GM18868 (cell line): ENCODE data around the gene APOBEC2.

Experiments
- ATAC-seq: cut with Tn5 transposase; IDR thresholded peaks from one replicate; pipeline ENCODE4 v1.9.1; 2021; ENCODE audit warnings: mild to moderate bottlenecking, moderate library complexity; ENCODE audit not compliant: unreplicated experiment

APOBEC2 gene

GRCh38 chr6:41037107-41037900 is 15.7 kb upstream of the APOBEC2 start:
- no peak for ATAC-seq

GRCh38 chr6:41038205-41038604 is 14.8 kb upstream of the APOBEC2 start:
- no peak for ATAC-seq

GRCh38 chr6:41039060-41039998 is 13.7 kb upstream of the APOBEC2 start, which contains the start of gene UNC5CL:
Gene UNC5CL (minus strand): TSS chr6:41039221. CDS start chr6:41035074, 4,147 bp downstream.
- no peak for ATAC-seq

DNA sequence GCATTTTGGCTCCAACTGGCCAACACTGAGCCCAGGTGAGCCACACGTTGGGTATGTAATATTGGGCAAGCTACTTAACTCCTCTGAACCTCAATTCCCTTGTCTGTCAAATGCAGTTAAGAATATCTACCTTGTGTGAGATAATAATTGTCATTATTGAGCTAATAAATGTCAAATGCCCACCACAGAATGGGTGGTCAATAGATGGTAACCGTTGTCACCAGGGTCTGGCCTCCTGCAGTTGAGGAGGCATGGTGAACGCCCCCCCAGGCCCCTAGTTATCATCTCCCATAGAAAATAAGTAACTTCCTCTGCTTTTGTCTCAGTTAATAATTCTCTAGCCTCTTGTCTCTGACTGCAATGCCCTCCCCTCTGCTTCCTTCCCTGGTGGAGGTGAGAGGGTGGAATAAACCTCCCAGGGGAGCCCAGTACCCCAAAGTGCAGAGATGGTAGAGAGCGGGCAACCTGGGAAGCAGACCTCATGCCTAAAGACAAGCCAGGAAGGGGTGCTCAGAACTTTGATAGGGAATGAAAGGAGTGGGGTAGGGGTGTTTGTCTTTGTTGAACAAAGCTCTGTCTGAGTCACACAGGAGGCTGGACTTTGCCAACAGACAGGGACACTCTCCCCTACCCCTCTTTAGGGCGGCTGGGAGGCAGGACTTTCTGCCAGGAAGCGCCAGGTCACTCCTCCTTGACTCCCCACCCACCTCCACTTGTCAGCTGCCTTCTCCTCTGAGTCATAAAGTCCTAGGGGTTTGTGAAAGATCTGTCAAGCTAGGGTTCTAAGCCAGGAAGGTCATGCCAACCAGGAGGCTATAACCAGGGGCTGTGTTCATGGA is 12.7 kb upstream of the APOBEC2 start:
- ATAC-seq, result no peak

DNA sequence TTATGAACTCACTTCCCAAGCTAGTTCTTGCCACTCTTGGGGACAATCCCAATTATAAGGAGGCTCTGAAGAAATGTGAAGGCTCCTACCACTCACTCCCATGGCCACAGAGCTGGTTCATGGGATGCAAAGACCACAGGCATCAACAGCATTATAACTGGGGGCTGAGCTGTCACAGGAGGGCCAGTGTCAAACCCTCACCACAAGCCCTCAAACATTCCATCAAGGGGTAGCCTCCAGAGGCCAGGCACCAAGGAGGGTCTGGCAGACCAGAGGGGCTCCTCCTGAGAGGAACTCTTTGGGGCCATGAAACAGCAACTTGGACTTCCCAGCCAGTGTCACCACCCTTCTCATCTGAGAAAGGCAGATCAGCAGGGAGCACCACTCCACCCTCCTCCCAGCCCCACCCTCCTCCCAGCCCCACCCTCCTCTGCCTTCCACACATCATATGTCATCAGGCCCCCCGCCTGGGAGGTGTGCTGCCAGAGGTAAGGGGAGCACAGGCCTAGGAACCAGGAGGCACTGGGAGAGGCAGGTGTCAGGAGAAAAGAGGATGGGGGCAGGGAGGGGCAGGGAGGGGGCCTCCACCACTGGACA is 12.0 kb upstream of the APOBEC2 start:
- no peak for ATAC-seq

DNA sequence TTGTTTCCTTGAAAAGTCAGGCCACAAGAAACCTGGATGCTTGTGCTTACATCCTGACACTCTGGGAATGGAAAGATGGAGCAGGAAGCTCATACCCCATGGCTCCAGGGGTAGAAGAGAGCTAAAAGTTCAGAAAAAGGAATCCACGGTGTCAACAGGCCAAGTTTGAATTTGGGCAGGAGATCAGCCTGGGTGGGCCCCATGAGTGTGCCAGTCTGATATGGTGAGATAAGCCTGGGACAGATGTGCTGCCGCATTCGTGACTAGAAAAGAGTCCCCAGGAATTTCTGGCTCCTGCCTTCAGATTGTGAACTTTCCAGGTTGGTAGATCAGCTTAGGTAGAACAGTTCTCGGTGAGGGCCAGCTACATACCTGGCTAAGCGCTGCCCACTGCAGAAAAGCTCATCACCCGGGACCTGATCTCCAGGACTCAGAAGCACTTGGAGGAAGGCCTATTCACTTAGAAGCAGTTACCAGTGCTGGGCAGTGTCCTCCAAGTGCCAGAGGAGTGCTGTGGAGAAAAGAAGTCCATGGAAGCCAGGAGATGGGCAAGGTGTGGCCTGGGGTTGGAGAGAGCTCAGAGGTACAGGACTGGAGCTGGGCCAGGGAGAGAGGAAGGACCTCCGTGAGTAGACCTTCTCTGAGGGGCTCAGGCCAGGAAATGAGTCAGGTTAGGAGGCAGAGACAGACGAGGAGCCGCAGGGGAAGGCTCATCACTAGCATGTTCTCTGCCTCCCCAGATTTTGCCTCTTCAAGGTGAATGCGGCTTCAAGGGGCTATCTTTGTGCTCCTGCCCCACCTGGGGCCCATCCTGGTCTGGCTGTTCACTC is 10.6 kb upstream of the APOBEC2 start, which contains the start of gene TSPO2:
Gene TSPO2, plus strand, starts transcription at position 242 of the 830 bp plus-strand sequence. Its CDS starts 519 bp downstream, at position 761.
- no peak for ATAC-seq

DNA sequence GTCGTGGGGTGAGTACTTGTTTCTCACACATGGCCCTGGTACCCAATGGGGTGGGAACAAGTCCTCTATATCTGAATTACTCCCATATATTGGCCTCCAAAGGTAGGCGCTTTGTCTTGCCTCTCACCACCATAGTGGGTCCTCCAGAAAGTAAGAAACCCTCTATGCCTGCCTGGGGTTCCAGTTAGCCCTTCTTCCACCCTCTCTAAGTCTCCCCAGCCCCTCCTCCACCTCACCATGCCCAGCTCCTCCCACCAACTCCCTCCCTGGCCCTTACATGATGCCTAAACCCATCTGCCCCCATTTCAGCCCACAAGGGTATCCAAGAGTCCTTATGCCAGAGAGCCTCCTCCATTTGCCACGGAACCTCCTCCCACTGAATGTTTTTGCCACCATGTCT is 9.9 kb upstream of the APOBEC2 start:
- ATAC-seq, result no peak

GRCh38 chr6:41045664-41046063 is 7.3 kb upstream of the APOBEC2 start:
- ATAC-seq, result no peak

DNA sequence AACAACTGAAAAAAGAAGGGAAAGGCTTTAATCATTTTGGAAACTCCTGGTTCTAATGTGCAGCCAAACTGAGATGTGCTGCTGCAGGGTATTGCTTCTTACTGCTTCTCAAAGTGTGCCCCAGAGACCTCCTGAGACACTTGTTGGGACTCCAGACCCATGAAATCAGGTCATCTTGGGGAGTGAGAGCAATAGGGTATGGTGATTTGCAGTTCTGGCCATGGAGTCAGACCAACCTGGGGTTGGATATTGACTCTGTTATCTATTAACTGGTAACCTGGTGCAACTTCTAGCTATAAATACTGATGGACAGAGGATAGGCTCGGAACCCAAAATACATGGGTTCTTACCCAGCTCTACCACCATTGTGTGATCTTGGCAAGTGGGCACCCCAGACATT is 6.9 kb upstream of the APOBEC2 start:
- no peak for ATAC-seq

DNA sequence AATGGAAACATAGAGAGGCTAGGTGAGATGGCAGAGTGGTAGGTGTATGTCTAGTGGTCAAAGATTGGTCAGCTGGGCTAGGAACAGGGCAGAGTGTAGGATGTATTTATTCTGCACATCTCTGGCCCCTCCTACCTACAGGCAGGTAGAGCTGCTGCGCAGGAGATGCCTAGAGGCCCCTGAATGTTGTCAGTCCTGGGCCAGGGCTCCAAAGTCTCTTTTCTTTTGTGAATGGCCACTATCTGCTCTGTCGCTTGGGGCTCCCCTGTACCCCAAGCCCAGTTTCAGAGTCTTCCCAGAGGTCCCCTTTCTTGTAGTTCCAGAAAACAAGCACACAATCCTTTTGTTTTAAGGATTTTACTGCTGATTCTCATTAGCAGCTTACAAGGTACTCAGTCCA is 5.7 kb upstream of the APOBEC2 start:
- no peak for ATAC-seq

GRCh38 chr6:41047745-41048732 is 5.0 kb upstream of the APOBEC2 start:
- ATAC-seq, result no peak

DNA sequence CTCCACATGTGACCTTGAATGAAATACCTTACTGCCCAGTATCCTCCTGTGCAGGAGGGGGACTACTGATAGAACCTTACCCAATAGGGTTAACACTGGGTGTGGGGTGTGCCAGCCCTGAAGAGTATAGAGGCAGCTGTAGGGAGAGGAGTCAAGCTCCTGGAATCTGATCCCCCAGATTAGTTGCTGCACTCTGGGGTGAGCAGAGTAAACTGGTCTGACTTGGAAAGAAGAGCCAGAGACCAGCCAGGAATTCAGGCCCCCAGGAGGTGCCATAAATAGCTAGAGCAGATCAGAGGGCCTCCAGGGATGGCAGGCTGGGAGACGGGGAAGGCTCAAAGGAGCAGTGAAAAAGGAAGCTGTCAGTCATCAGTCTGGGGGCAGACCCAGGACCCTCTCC is 3.5 kb upstream of the APOBEC2 start:
- ATAC-seq, result no peak

DNA sequence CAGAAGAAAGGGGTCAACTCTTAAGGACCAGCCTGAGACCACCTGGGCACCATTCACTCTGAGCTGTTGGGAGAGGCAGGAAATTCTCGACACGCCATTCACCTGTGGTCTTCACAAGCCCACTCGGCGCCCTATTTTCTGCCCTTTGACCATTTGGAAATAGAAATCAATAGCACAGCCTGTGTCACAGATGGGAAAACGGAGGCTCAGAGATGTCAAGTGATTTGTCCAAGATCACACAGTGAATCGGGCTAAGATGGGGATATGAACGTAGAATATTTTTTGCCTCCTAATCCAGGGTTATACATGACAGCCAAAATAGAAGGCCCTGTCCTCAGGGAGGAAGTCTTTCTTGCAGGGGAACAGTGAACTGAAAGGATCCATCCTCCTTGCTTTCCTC is 3.0 kb upstream of the APOBEC2 start:
- no peak for ATAC-seq

GRCh38 chr6:41050536-41050935 is 2.5 kb upstream of the APOBEC2 start:
- ATAC-seq, result no peak

DNA sequence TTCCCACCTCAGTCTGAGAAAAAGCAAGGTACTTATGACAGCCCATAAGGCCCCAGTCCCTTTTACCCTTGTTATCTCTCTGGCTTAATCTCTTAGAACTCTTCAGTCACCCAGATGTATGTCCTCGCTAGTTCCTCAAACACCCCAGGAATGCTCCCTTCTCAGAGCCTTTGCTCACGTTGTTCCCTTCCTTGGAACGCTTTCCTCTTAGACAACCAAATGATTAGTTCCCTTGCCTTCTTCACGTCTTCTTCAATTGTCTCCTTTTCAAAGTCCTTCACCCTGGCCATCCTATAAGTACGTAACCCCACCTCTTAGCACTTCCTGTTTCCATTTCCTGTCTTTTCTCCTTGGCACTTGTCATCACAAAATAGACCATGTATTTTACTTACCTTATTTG is 1.1 kb upstream of the APOBEC2 start:
- no peak for ATAC-seq

DNA sequence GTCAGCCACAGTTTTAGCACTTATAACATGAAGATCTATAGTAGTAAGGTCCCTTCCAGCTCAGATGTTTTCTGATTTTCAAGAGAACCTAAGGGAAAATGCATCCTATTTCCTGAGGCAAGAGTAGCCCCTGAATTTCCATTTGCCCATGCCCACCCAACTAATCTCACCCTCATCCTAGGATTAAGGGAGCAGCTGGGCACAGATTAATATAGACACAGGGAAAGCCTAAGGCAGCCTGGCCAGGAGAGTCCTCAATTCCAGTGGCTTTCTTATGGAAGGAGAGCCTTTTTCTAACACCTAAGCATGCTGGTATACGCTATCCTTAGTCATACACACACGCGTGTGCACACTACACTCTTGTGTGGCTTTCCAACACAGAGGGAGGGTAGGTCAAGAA is 1.5 kb downstream of the APOBEC2 start:
- no peak for ATAC-seq

- no peak for ATAC-seq
Observed at GRCh38 chr6:41055149-41055548, 2.1 kb downstream of the APOBEC2 start.

DNA sequence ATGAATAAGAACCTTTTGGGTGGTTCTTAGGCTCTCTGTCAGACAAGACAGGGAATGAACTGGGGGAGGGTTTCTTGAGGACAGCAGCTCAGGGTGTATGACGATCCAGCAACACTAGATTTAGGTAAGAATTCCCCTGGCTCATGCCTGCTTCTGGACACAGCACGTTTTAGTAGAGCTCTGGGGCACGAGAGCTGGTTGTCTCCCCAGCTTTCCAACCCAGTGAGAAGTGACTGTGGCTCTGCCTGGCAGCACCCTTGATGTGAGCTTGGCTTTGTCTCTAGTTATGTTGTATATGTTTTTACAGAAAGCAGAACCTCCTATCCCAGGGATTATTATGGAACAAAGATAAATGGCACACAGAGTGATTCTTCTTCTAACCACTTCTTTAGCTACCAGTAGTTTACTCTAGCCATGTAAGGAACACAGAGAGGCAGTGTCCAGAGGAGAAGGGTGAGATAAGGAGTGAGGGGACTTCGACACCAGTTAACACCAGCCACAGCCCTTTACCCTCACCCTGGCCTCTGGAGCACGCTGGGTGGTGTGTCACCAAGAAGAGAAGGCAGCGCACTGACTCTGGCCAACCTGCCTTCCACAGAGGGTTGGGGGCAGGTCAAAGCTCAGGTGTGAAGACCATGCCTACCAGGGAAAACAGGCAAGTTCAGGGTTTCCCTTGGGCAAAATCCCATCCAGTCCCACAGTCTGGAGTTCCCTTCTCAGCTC is 3.9 kb downstream of the APOBEC2 start:
- ATAC-seq, result no peak
